Mucosa of descending colon (tissue), 3 donors: ENCODE measurements around the gene KCTD20. TPM values are rescaled to one million over a fixed set of nuclear protein-coding genes. Genes with fewer than 3 reads are reported as not detected.
"Not testable (repeated sequence)": the region's sequence is repeated elsewhere in the genome, so short reads cannot be mapped to it uniquely, and the experiment has no call there.

Experiments used
- ATAC-seq: fragments of 200-7000 bp; cut with Tn5 transposase; one replicate; pipeline ENCODE4 v1.9.1; 2020; ENCODE audit warnings: mild to moderate bottlenecking, moderate library complexity
- DNase-seq, 3 donors: peaks; one replicate each; pipeline ENCODE4 v3.0.0-alpha.2; 2020
- H3K36me3 ChIP-seq: fragments of 200-600 bp; one replicate; pipeline ENCODE4 v1.8.0; 2021; ENCODE audit warnings: low read depth, mild to moderate bottlenecking
- H3K4me1 ChIP-seq: fragments of 200-600 bp; one replicate; pipeline ENCODE4 v1.8.0; 2021; ENCODE audit warnings: low read depth, mild to moderate bottlenecking
- H3K4me3 ChIP-seq: fragments of 200-600 bp; one replicate; pipeline ENCODE4 v1.8.0; 2021; ENCODE audit warnings: mild to moderate bottlenecking
- H3K9me3 ChIP-seq: fragments of 200-600 bp; one replicate; pipeline ENCODE4 v1.8.0; 2021; ENCODE audit warnings: mild to moderate bottlenecking
- intact Hi-C, 2 donors: fragments of 100-400 bp; cut with DNase I in 1 of 2; cut with micrococcal nuclease in 1 of 2; formaldehyde crosslinking; loops; one replicate each; pipeline versions ENCODE4 v1.11.0 to v1.11.1; 2022; cut with DNase I, micrococcal nuclease
- total RNA-seq, 3 donors: library from RNA; stranded (reverse); fragmentation: NEBNext Ultra II Directional in 2 of 3; extraction: Animal tissue kit (Norgen Biotek cat#: 25700) in 2 of 3; gene quantifications; one replicate each; pipeline versions ENCODE4 v1.2.1 to v1.2.4, GENCODE V29; 2021 to 2023
- TF ChIP-seq, protein P1 (sequence below): fragments of 200-600 bp; IDR thresholded peaks from one replicate; pipeline ENCODE4 v1.8.0; 2022; ENCODE audit warnings: antibody characterized with exemption, mild to moderate bottlenecking
- donor health status: DM: no; HTN: no; CAD: no; lungs with moderate emphysema.
- donor health status: DM: no; HTN: no; CAD: no.
- donor health status: DM: no; HTN: yes; CAD: no.

Gene KCTD20
- total RNA-seq, 3 donors from 2014 or later = 24.4 to 40.5 (median 28.0) TPM

DNA sequence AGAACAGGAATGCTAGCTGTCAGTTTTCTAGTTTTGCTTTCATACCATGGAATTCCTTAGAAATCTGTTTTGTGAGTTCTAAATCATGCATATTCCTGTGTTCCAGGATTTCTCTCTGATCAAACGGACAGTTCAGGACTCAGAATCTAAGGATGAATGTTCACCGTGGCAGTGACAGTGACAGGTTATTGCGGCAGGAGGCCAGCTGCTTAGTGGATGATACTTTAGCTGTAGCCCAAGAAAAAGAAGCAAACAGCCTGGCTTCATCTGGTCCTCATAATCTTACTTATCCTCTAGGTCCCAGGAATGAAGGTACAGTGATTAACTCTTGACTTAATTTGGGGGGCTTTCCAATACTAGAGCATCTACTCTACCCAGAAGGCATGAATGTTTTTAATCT, 27.1 kb downstream of the KCTD20 start:
- intact Hi-C loops = no loop called here
- DNase-seq (no peak), ATAC-seq (no peak)
- TF ChIP-seq, protein P1, sequence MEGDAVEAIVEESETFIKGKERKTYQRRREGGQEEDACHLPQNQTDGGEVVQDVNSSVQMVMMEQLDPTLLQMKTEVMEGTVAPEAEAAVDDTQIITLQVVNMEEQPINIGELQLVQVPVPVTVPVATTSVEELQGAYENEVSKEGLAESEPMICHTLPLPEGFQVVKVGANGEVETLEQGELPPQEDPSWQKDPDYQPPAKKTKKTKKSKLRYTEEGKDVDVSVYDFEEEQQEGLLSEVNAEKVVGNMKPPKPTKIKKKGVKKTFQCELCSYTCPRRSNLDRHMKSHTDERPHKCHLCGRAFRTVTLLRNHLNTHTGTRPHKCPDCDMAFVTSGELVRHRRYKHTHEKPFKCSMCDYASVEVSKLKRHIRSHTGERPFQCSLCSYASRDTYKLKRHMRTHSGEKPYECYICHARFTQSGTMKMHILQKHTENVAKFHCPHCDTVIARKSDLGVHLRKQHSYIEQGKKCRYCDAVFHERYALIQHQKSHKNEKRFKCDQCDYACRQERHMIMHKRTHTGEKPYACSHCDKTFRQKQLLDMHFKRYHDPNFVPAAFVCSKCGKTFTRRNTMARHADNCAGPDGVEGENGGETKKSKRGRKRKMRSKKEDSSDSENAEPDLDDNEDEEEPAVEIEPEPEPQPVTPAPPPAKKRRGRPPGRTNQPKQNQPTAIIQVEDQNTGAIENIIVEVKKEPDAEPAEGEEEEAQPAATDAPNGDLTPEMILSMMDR = no peak
- Histone ChIP-seq H3K36me3 (no peaks in the 10 kb centered on the region), H3K4me1 (no peaks in the 10 kb centered on the region), H3K9me3 (no peaks in the 10 kb centered on the region), H3K4me3 (no peak overlapping the region)

- ATAC-seq = no peak
- peaks cover 5% of the 10 kb centered on the region for H3K36me3 ChIP-seq
- TF ChIP-seq, protein P1 = no peak
Observed at GRCh38 chr6:36478051-36478526, 35.3 kb downstream of the KCTD20 start.

DNA sequence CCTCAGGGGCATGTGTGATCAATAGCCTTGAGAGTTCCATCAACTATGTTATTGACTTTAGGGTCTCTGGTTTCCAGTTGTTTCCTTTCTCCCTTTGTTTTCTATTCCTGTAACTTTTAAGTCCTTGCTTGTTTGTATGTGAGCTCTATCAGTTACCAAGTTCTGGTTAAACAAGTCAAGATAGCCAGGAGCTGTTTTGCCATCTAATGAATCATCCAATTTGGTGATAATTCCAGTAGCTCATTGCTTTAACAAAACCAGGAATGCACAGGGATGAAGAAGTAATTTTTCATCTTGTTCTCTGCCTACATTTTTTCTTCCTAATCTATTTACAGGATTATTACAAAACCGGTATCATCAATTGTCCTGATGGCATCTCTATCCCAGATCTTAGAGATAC, 36.5 kb downstream of the KCTD20 start:
- Histone ChIP-seq H3K36me3 (peaks cover 5% of the 10 kb centered on the region), H3K9me3 (no peaks in the 10 kb centered on the region), H3K4me3 (no peak overlapping the region), H3K4me1 (no peaks in the 10 kb centered on the region)
- intact Hi-C loops = no loop called here
- no peak for DNase-seq
- TF ChIP-seq, protein P1 = no peak
- ATAC-seq = no peak

More at GRCh38 chr6:36478051-36478526, 35.3 kb downstream of the KCTD20 start:
- Histone ChIP-seq H3K4me1 (no peaks in the 10 kb centered on the region), H3K9me3 (no peaks in the 10 kb centered on the region), H3K4me3 (no peak overlapping the region)
- intact Hi-C loops = no loop called here
- DNase-seq = no peak

DNA sequence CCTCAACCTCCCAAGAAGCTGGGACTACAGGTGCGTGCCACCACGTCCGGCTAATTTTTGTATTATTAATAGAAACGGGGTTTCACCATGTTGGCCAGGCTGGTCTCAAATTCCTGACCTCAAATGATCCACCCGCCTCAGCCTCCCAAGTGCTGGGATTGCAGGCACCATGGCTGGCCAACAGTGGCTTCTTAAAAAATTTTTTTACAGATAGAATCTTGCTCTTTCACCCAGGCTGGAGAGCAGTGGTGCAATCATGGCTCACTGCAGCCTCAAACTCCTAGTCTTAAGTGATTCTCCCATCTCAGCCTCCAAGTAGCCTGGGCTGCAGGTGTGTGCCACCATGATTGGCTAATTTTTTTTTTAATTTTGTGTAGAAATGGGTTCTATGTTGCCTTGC, 40.5 kb downstream of the KCTD20 start:
- DNase-seq, intact Hi-C loops, H3K36me3 ChIP-seq, H3K4me3 ChIP-seq, H3K4me1 ChIP-seq, H3K9me3 ChIP-seq, ATAC-seq: not testable (repeated sequence)

GRCh38 chr6:36484736-36485135, 41.9 kb downstream of the KCTD20 start:
- Histone ChIP-seq H3K36me3 (peaks cover 5% of the 10 kb centered on the region), H3K4me1 (no peaks in the 10 kb centered on the region), H3K4me3 (no peak overlapping the region), H3K9me3 (no peaks in the 10 kb centered on the region)
- TF ChIP-seq, protein P1 = no peak
- ATAC-seq = no peak
- DNase-seq = no peak
- intact Hi-C loops = no loop called here

DNA sequence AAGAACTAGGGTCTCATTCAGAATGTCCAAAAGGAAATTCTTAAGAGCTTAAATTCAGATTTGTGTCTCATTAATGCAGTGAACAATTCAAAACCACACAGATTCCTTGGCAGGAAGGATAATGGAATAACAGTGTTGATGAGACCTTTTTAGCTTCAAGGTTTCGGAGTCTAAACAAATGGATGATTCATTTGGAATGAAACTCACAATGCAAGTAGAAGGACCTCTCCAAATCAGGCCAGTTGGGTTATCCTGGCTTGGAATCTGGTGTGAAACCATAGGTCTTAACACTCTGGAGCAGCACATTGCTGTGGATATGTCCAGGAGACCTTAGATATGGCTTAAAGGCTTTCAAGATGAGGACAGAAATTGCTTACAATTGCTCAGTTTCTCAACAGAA, 44.9 kb downstream of the KCTD20 start:
- TF ChIP-seq, protein P1 = no peak
- Histone ChIP-seq H3K4me1 (no peaks in the 10 kb centered on the region), H3K4me3 (no peak overlapping the region), H3K36me3 (no peaks in the 10 kb centered on the region), H3K9me3 (no peaks in the 10 kb centered on the region)
- ATAC-seq (no peak), DNase-seq (no peak)
- intact Hi-C loops = no loop called here
